HG02973 (cell line): ENCODE measurements around the gene THG1L.
"Not testable (repeated sequence)": the region's sequence is repeated elsewhere in the genome, so short reads cannot be mapped to it uniquely, and the experiment has no call there.

Experiments used
- ATAC-seq: cut with Tn5 transposase; IDR thresholded peaks from one replicate; pipeline ENCODE4 v1.9.1; 2021; ENCODE audit warnings: moderate library complexity; ENCODE audit not compliant: unreplicated experiment

Gene THG1L

GRCh38 chr5:157726607-157727006, 4.6 kb upstream of the THG1L start:
- not testable (repeated sequence) for ATAC-seq

- not testable (repeated sequence) for ATAC-seq
Observed at GRCh38 chr5:157727858-157728257, 3.4 kb upstream of the THG1L start.

- peak; percentile 63 for ATAC-seq
Observed at GRCh38 chr5:157729858-157730257, 1.4 kb upstream of the THG1L start.

- no peak for ATAC-seq
Observed at GRCh38 chr5:157730900-157731271, 334 bp upstream of the THG1L start.

- ATAC-seq: no peak
Observed at GRCh38 chr5:157732130-157732514, 902 bp downstream of the THG1L start.

- no peak for ATAC-seq
Observed at GRCh38 chr5:157732596-157733262, 1.5 kb downstream of the THG1L start.

GRCh38 chr5:157734436-157734835, 3.2 kb downstream of the THG1L start:
- ATAC-seq: no peak

- ATAC-seq: no peak
Observed at GRCh38 chr5:157735991-157736390, 4.8 kb downstream of the THG1L start.

- ATAC-seq: no peak
Observed at GRCh38 chr5:157739388-157740228, 8.4 kb downstream of the THG1L start.

GRCh38 chr5:157740229-157740610, 9.0 kb downstream of the THG1L start:
- no peak for ATAC-seq

GRCh38 chr5:157741131-157741530, 9.9 kb downstream of the THG1L start:
- ATAC-seq: no peak

- peak; percentile 82 for ATAC-seq
Observed at GRCh38 chr5:157743163-157744050, 12.2 kb downstream of the THG1L start, which contains the start of gene LSM11. Gene LSM11 (plus strand): TSS chr5:157743712. CDS start chr5:157743751, 39 bp downstream.

GRCh38 chr5:157744051-157745011, 13.1 kb downstream of the THG1L start:
- no peak for ATAC-seq

GRCh38 chr5:157745041-157745456, 13.8 kb downstream of the THG1L start:
- ATAC-seq: no peak

- ATAC-seq: no peak
Observed at GRCh38 chr5:157747173-157747740, 16.0 kb downstream of the THG1L start.

- no peak for ATAC-seq
Observed at GRCh38 chr5:157747766-157748700, 16.8 kb downstream of the THG1L start.

GRCh38 chr5:157748760-157749461, 17.7 kb downstream of the THG1L start:
- no peak for ATAC-seq

- ATAC-seq: no peak
Observed at GRCh38 chr5:157749462-157749799, 18.2 kb downstream of the THG1L start.
